HEK293 (cell line): ENCODE results near the gene BSCL2.

ENCODE experiments used
- ZBTB21 ChIP-seq: fragments of 450-650 bp; formaldehyde crosslinking; IDR thresholded peaks from 2 replicates; pipeline ENCODE4 v1.5.1; 2017; ENCODE audit warnings: missing biosample characterization, missing genetic modification characterization
- ZBTB8A ChIP-seq: fragments of 450-650 bp; formaldehyde crosslinking; IDR thresholded peaks from 2 replicates; pipeline ENCODE4 v1.5.1; 2016; ENCODE audit warnings: missing biosample characterization, missing genetic modification characterization
- ZNF274 ChIP-seq, 2 experiments: fragments of 200-500 bp in 1 of 2; fragments of 450-650 bp in 1 of 2; sonication (Bioruptor generic) in 1 of 2; formaldehyde crosslinking in 1 of 2; IDR thresholded peaks; 2 replicates each; pipeline versions ENCODE4 v1.5.1 to v1.6.1; 2014 to 2016; ENCODE audit warnings: borderline replicate concordance in 1 of 2, inconsistent platforms in 1 of 2, low read length in 1 of 2, missing biosample characterization in 1 of 2, missing genetic modification characterization in 1 of 2
- ZNF776 ChIP-seq: fragments of 450-650 bp; formaldehyde crosslinking; IDR thresholded peaks from 2 replicates; pipeline ENCODE4 v1.5.0; 2017; ENCODE audit warnings: missing biosample characterization, missing genetic modification characterization, borderline replicate concordance
- ZNF785 ChIP-seq: fragments of 450-650 bp; formaldehyde crosslinking; IDR thresholded peaks from 2 replicates; pipeline ENCODE4 v1.5.1; 2016; ENCODE audit warnings: missing biosample characterization, missing genetic modification characterization
- TF ChIP-seq, protein P1 (sequence below): fragments of 450-650 bp; formaldehyde crosslinking; IDR thresholded peaks from 2 replicates; pipeline ENCODE4 v1.5.1; 2016; ENCODE audit warnings: missing biosample characterization, missing genetic modification characterization
- TF ChIP-seq, protein P2 (sequence below): fragments of 450-650 bp; formaldehyde crosslinking; IDR thresholded peaks from 2 replicates; pipeline ENCODE4 v1.5.1; 2016; ENCODE audit warnings: missing biosample characterization, missing genetic modification characterization
- TF ChIP-seq, protein P3 (sequence below): fragments of 450-650 bp; formaldehyde crosslinking; IDR thresholded peaks from 2 replicates; pipeline ENCODE4 v1.5.1; 2016; ENCODE audit warnings: missing biosample characterization, missing genetic modification characterization

DNA sequence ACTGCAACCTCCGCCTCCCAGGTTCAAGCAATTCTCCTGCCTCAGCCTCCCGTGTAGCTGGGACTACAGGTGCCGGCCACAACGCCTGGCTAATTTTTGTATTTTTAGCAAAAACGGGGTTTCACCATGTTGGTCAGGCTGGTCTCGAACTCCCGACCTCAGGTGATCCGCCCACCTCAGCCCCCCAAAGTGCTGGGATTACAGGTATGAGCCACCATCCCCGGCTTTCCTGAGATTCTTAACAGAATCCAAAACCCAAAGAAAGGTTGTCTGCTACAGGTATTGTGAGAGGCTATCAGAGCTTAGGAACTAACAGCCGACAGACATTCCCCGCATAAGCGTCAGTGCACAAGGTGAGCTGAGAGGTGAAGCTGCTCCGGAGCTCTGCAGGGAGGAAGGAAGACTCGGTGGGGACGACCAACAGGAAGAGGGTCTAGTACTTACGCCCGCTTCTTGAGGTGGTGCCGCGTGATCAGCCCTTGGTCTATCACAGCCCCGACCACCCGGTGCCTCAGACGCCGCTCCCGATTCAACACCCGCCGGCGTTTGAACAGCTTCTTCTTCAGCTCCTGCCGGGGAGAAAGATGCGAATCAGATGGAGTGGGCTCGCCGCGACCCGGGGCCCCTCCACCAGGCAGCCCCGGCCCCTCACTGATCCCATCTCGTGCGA, 42.7 kb downstream of the BSCL2 start:
- TF ChIP-seq, protein P1, sequence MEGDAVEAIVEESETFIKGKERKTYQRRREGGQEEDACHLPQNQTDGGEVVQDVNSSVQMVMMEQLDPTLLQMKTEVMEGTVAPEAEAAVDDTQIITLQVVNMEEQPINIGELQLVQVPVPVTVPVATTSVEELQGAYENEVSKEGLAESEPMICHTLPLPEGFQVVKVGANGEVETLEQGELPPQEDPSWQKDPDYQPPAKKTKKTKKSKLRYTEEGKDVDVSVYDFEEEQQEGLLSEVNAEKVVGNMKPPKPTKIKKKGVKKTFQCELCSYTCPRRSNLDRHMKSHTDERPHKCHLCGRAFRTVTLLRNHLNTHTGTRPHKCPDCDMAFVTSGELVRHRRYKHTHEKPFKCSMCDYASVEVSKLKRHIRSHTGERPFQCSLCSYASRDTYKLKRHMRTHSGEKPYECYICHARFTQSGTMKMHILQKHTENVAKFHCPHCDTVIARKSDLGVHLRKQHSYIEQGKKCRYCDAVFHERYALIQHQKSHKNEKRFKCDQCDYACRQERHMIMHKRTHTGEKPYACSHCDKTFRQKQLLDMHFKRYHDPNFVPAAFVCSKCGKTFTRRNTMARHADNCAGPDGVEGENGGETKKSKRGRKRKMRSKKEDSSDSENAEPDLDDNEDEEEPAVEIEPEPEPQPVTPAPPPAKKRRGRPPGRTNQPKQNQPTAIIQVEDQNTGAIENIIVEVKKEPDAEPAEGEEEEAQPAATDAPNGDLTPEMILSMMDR (tag by site-specific recombination) = no peak
- TF ChIP-seq, protein P2, sequence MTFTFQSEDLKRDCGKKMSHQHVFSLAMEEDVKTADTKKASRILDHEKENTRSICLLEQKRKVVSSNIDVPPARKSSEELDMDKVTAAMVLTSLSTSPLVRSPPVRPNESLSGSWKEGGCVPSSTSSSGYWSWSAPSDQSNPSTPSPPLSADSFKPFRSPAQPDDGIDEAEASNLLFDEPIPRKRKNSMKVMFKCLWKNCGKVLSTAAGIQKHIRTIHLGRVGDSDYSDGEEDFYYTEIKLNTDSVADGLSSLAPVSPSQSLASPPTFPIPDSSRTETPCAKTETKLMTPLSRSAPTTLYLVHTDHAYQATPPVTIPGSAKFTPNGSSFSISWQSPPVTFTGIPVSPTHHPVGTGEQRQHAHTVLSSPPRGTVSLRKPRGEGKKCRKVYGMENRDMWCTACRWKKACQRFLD (tag by site-specific recombination) = no peak
- TF ChIP-seq ZNF776 (tag by site-specific recombination) (no peak), ZNF274 (IDR thresholded peaks at IDR 0.05; ENCODE audit: low read length) (no peak), ZNF274 (tag by site-specific recombination; IDR thresholded peaks at IDR 0.05; ENCODE audit: borderline replicate concordance) (no peak), ZNF785 (no peak), ZBTB21 (tag by site-specific recombination) (no peak), ZBTB8A (tag by site-specific recombination) (no peak; the same call in 1 of the 2 replicates)
- TF ChIP-seq, protein P3, sequence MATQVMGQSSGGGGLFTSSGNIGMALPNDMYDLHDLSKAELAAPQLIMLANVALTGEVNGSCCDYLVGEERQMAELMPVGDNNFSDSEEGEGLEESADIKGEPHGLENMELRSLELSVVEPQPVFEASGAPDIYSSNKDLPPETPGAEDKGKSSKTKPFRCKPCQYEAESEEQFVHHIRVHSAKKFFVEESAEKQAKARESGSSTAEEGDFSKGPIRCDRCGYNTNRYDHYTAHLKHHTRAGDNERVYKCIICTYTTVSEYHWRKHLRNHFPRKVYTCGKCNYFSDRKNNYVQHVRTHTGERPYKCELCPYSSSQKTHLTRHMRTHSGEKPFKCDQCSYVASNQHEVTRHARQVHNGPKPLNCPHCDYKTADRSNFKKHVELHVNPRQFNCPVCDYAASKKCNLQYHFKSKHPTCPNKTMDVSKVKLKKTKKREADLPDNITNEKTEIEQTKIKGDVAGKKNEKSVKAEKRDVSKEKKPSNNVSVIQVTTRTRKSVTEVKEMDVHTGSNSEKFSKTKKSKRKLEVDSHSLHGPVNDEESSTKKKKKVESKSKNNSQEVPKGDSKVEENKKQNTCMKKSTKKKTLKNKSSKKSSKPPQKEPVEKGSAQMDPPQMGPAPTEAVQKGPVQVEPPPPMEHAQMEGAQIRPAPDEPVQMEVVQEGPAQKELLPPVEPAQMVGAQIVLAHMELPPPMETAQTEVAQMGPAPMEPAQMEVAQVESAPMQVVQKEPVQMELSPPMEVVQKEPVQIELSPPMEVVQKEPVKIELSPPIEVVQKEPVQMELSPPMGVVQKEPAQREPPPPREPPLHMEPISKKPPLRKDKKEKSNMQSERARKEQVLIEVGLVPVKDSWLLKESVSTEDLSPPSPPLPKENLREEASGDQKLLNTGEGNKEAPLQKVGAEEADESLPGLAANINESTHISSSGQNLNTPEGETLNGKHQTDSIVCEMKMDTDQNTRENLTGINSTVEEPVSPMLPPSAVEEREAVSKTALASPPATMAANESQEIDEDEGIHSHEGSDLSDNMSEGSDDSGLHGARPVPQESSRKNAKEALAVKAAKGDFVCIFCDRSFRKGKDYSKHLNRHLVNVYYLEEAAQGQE (tag by site-specific recombination) = no peak
